ENCODE measurements around the gene ROR2.
"Not testable (repeated sequence)": the region's sequence is repeated elsewhere in the genome, so short reads cannot be mapped to it uniquely, and the experiment has no call there.

ROR2 gene

GRCh38 chr9:91522481-91522880, 427.5 kb downstream of the ROR2 start:
- no peak for DNase-seq (ENCODE audit: low spot score)
- TF ChIP-seq CTCF (IDR thresholded peaks at IDR 0.05; ENCODE audit: extremely low read depth, insufficient read depth, missing control alignments), result no peak
- in situ Hi-C loops (cut with MboI; ENCODE audit: low pct_unique_long_range_greater_than_20kb, low sequenced_read_pairs, unreplicated experiment), result no loop called here

DNA sequence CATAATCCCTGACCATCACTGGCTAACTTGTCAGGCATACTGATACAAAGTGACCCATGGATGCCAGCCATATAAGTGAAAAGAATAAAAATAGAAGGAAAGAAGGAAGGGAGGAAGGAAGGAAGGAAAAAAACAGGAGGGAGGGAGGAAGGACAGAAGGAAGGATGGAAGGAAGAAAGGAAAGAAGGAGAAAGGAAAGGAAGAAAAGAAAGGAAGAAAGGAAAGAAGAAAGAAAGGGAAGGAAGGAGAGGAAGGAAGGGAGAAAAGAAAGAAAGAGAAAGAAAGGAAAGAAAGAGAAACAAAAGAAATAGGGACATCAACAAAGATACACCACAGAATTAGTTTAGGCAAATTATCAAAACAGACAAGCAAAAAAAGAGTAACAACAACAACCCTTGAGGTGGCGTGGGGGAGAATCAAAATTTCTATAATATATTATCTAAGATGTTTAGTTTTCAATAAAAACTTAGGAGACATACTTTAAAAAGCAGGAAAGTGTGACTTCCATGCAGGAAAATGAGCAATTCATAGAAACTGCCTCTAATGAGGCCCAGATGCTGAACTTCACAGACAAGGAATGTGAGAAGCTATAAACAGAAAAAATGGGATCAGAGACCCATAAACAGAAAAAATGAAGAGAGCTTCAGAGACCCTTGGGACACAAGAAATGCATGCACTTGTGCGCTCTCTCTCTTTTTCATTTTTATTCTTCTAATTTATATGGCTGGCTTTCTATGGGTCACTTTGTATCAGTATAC, 430.3 kb downstream of the ROR2 start:
- TF ChIP-seq CTCF (IDR thresholded peaks at IDR 0.05; ENCODE audit: extremely low read depth, insufficient read depth, missing control alignments), result no peak
- in situ Hi-C loops (cut with MboI; ENCODE audit: low pct_unique_long_range_greater_than_20kb, low sequenced_read_pairs, unreplicated experiment), result no loop called here
- DNase-seq (ENCODE audit: low spot score), result no peak

GRCh38 chr9:91518462-91518861, 431.6 kb downstream of the ROR2 start:
- in situ Hi-C loops (cut with MboI; ENCODE audit: low pct_unique_long_range_greater_than_20kb, low sequenced_read_pairs, unreplicated experiment), result no loop called here
- TF ChIP-seq CTCF (IDR thresholded peaks at IDR 0.05; ENCODE audit: extremely low read depth, insufficient read depth, missing control alignments), result no peak
- no peak for DNase-seq (ENCODE audit: low spot score)

DNA sequence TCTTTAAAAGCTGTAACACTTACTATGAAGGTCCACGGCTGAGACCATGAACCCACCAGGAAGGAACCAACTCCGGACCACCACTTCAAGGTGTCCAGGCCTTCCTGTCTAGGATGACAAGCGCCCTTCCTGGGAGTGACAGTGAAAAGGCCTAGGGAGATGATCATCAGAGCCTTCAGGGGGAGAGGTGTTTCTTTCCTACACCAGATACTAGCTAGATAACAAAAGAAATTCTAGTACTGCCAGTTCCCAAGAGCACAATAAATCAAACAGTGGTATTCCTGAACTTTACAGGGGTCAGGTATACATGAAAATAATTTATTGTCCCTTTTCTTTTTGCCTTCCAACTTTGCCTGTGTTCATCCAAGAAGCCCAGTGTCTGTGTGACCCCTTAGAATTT, 432.2 kb downstream of the ROR2 start:
- no peak for TF ChIP-seq CTCF (IDR thresholded peaks at IDR 0.05; ENCODE audit: extremely low read depth, insufficient read depth, missing control alignments)
- DNase-seq (ENCODE audit: low spot score), result no peak
- in situ Hi-C loops (cut with MboI; ENCODE audit: low pct_unique_long_range_greater_than_20kb, low sequenced_read_pairs, unreplicated experiment), result no loop called here

DNA sequence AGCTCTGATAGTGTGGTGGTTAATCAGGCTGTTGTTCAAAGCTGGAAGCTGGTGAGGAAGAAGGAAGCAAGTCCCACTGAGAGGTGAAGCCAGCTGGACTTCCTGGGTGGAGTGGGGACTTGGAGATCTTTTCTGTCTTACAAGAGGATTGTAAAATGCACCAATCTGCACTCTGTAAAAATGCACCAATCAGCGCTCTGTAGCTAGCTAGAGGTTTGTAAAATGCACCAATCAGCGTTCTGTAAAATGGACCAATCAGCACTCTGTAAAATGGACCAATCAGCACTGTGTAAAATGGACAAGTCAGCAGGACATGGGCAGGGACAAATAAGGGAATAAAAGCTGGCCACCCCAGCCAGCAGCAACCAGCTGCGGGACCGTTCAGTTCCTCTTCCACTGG, 432.7 kb downstream of the ROR2 start:
- DNase-seq (ENCODE audit: low spot score); in situ Hi-C loops (cut with MboI; ENCODE audit: low pct_unique_long_range_greater_than_20kb, low sequenced_read_pairs, unreplicated experiment): not testable (repeated sequence)

GRCh38 chr9:91516777-91517176, 433.3 kb downstream of the ROR2 start:
- TF ChIP-seq CTCF (IDR thresholded peaks at IDR 0.05; ENCODE audit: extremely low read depth, insufficient read depth, missing control alignments), result no peak
- DNase-seq (ENCODE audit: low spot score), result no peak
- in situ Hi-C loops (cut with MboI; ENCODE audit: low pct_unique_long_range_greater_than_20kb, low sequenced_read_pairs, unreplicated experiment), result no loop called here

DNA sequence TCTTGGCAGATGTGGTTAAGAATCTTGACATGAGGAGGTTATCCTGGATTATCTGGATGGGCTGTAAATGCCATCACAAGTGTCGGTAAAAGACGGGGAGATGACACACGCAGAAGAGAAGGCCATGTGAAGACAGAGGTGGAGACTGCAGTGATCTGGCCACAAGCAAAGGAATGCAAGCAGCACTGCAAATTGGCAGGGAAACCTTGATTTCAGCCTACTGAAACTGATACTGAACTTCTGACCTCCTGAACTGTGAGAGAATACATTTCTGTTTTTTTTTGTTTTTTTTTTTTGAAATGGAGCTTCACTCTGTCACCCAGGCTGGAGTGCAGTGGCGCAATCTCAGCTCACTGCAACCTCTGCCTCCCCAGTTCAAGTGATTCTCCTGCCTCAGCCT, 433.9 kb downstream of the ROR2 start:
- in situ Hi-C loops (cut with MboI; ENCODE audit: low pct_unique_long_range_greater_than_20kb, low sequenced_read_pairs, unreplicated experiment), result no loop called here

More for the DNA sequence above, 433.9 kb downstream of the ROR2 start:
- no peak for DNase-seq (ENCODE audit: low spot score)
- no peak for TF ChIP-seq CTCF (IDR thresholded peaks at IDR 0.05; ENCODE audit: extremely low read depth, insufficient read depth, missing control alignments)
